SK-N-SH treated with all-trans-retinoic acid at 6 μM for 48 hours (cell line): Measurements from ENCODE around the gene ZNF710.

Experiments
- PPARA ChIP-seq: fragments of 250-450 bp; sonication (Bioruptor Pico); IDR thresholded peaks from 2 replicates; pipeline ENCODE4 v1.5.0; 2020; ENCODE audit warnings: mild to moderate bottlenecking, borderline replicate concordance
- ZC3H10 ChIP-seq: fragments of 250-450 bp; sonication (Bioruptor Pico); IDR thresholded peaks from 2 replicates; pipeline ENCODE4 v1.5.1; 2021; ENCODE audit warnings: mild to moderate bottlenecking, moderate library complexity
- ZFP30 ChIP-seq: fragments of 450-650 bp; formaldehyde crosslinking; IDR thresholded peaks from 2 replicates; pipeline ENCODE4 v1.5.0; 2022; ENCODE audit warnings: mild to moderate bottlenecking, moderate library complexity
- TF ChIP-seq, protein P1 (sequence below): fragments of 250-450 bp; sonication (Bioruptor Pico); IDR thresholded peaks from 2 replicates; pipeline ENCODE4 v1.5.1; 2020; ENCODE audit warnings: low read depth, mild to moderate bottlenecking, moderate library complexity
- TF ChIP-seq, protein P2 (sequence below): fragments of 250-450 bp; sonication (Bioruptor Pico); IDR thresholded peaks from 2 replicates; pipeline ENCODE4 v1.8.0; 2020; ENCODE audit warnings: mild to moderate bottlenecking, moderate library complexity, borderline replicate concordance
- TF ChIP-seq, protein P3 (sequence below): fragments of 250-450 bp; sonication (Bioruptor Pico); IDR thresholded peaks from 2 replicates; pipeline ENCODE4 v1.5.0; 2020; ENCODE audit warnings: mild to moderate bottlenecking, moderate library complexity

DNA sequence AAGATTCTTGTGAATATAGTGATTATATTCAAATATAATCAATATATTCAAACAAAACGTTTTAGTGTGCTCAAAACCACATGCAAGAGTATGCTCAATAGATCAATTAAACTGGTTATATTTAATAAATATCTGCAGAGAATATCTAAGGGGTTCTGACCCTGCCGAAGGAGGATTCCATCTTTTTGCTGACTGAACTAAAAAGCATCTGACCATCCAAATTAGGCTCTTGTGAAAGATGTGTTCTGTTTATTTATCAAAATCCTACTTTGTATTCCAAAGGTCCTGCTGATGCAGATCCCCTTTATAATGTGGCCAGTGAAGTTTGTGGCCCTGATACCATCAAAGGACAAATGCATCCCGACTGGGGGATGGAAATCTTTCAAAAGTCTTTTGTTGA, 46.6 kb upstream of the ZNF710 start:
- TF ChIP-seq ZC3H10 (CRISPR knock-in tag) (no peak), PPARA (CRISPR knock-in tag) (no peak), ZFP30 (no peak)
- TF ChIP-seq, protein P1, sequence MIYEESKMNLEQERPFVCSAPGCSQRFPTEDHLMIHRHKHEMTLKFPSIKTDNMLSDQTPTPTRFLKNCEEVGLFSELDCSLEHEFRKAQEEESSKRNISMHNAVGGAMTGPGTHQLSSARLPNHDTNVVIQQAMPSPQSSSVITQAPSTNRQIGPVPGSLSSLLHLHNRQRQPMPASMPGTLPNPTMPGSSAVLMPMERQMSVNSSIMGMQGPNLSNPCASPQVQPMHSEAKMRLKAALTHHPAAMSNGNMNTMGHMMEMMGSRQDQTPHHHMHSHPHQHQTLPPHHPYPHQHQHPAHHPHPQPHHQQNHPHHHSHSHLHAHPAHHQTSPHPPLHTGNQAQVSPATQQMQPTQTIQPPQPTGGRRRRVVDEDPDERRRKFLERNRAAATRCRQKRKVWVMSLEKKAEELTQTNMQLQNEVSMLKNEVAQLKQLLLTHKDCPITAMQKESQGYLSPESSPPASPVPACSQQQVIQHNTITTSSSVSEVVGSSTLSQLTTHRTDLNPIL, result no peak
- TF ChIP-seq, protein P2, sequence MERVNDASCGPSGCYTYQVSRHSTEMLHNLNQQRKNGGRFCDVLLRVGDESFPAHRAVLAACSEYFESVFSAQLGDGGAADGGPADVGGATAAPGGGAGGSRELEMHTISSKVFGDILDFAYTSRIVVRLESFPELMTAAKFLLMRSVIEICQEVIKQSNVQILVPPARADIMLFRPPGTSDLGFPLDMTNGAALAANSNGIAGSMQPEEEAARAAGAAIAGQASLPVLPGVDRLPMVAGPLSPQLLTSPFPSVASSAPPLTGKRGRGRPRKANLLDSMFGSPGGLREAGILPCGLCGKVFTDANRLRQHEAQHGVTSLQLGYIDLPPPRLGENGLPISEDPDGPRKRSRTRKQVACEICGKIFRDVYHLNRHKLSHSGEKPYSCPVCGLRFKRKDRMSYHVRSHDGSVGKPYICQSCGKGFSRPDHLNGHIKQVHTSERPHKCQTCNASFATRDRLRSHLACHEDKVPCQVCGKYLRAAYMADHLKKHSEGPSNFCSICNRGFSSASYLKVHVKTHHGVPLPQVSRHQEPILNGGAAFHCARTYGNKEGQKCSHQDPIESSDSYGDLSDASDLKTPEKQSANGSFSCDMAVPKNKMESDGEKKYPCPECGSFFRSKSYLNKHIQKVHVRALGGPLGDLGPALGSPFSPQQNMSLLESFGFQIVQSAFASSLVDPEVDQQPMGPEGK (CRISPR knock-in tag), result no peak
- TF ChIP-seq, protein P3, sequence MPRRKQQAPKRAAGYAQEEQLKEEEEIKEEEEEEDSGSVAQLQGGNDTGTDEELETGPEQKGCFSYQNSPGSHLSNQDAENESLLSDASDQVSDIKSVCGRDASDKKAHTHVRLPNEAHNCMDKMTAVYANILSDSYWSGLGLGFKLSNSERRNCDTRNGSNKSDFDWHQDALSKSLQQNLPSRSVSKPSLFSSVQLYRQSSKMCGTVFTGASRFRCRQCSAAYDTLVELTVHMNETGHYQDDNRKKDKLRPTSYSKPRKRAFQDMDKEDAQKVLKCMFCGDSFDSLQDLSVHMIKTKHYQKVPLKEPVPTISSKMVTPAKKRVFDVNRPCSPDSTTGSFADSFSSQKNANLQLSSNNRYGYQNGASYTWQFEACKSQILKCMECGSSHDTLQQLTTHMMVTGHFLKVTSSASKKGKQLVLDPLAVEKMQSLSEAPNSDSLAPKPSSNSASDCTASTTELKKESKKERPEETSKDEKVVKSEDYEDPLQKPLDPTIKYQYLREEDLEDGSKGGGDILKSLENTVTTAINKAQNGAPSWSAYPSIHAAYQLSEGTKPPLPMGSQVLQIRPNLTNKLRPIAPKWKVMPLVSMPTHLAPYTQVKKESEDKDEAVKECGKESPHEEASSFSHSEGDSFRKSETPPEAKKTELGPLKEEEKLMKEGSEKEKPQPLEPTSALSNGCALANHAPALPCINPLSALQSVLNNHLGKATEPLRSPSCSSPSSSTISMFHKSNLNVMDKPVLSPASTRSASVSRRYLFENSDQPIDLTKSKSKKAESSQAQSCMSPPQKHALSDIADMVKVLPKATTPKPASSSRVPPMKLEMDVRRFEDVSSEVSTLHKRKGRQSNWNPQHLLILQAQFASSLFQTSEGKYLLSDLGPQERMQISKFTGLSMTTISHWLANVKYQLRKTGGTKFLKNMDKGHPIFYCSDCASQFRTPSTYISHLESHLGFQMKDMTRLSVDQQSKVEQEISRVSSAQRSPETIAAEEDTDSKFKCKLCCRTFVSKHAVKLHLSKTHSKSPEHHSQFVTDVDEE (CRISPR knock-in tag), result no peak
